ENCODE results near the gene NLRP6. TPM values are rescaled to one million over a fixed set of nuclear protein-coding genes. Genes with fewer than 3 reads are reported as not detected.

NLRP6 gene
- total RNA-seq, 1 experiment from 2014 or later, result not detected

DNA sequence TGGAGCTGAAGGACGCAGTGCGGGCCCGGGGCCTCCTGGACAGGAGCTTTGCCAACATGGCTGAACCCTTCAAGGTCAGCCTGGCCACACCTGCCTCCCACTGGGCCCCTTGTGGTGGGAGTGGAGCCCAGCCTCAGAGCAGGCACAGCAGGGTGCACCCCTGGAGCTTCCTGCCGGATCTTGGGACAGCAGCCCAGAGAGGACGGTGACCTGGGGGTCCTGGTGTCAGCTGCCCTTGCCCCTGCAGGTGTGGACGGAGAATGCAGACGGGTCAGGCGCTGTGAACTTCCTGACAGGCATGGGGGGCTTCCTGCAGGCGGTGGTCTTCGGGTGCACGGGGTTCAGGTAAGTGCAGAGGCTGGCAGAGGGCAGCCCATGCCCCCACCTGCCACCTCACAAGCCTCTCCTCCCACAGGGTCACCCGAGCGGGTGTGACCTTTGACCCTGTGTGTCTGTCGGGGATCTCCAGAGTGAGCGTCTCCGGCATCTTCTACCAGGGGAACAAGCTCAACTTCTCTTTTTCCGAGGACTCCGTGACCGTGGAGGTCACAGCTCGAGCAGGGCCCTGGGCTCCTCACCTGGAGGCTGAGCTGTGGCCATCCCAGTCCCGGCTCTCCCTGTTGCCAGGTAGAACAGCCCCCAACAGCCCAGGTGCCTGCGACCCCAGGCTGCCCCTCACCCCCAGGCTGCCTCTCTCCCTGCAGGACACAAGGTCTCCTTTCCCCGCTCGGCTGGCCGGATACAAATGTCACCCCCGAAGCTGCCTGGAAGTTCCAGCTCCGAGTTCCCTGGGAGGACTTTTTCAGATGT lies 15.8 kb downstream of the NLRP6 start:
- no peak for DNase-seq (ENCODE audit: low read depth)

DNA sequence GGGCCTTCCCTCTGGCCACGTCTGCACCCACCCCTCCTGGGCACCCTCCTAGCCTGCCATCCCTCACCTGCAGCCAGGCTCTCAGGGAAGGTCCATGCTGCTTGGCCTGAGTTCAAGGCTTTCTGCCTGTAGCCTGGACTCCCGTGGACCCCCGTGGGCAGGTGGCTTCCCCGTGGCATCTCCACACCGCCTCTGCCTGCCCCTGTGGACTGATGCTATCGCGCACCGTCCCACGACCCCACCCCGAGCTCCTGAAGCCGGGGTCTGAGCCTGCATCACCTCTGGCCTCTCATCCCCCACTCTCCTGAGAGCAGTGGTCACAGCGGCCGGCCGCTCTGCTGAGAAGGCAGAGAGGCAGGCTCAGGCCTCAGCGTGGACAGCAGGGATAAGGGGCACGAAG lies 16.6 kb downstream of the NLRP6 start:
- DNase-seq (ENCODE audit: low read depth), result no peak

DNA sequence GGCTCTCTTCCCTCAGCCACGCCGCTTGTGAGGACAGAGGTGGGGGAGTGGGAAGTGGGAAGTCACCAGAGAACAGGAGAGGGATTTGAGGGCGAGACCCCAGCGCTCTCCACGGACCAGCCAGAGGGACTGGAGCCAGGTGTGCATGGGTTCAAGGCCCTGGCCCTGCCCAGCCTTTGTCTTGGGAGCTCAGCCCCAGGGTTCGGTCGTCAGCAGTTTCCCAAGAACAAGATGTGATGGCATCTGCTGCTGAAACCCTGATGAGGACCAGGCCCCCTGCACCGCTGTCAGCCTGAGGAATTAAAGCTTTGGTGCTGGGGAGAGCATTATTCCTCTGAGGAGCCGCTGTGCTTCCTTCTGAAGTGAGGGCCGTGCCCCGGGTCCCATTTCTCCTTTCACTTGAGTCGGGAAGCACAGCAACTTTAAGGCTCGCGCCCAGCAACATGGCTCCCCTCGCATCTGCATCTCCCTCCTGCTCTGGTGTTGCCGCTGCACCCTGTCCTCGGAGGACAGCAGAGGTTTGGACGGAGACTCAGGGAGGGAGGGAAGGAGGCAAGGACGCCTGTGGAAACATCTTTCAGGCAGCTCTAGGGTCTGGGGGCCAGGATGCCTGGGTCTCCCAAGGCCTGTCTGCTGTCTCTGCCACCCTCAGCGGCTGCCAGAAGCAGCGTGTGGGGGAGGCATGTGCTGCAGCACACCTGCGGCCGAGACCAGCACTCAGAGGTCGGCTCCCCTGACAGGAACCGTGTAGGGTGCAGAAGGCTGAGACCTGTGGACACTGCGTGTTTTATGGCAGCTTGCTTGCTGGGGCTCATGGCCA lies 17.4 kb downstream of the NLRP6 start:
- no peak for DNase-seq (ENCODE audit: low read depth)

DNA sequence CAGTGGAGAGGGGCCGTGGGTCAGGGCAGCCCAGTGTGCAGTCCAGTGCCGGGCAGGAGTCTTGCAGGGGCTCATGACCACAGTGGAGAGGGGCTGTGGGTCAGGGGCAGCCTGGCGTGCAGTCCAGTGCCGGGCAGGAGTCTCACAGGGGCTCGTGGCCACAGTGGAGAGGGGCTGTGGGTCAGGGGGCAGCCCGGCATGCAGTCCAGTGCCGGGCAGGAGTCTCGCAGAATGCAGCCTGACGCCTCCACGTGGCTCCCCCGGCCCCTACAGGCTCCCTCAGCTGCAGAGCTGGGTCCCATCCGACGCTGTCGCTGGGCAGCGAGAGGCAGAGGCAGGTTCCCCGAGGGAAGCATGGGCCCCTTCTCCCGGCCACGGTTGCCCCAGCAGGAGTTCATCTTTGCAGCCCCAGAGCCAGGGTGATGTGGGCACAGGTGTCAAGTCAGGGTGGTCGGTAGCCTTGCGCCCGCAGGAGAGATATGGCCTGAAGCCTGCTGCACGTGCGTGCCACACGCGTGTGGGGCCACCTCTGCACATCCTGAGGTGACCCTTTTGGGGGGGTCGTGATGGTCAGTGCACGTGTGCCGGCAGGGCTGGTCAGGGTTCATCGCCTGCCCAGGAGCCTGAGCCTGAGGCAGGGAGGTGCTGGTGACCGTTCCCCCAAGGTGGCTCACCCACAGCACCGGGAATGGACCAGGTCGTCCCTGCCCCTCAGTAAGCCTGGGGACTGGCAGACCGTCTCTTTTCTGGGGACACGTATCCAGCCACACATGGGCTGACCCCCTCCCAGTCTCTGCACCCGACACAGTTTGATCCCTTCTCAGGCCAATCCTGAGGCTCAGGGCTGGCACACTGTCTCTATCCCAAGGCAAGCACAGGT lies 18.2 kb downstream of the NLRP6 start:
- DNase-seq (ENCODE audit: low read depth), result no peak

DNA sequence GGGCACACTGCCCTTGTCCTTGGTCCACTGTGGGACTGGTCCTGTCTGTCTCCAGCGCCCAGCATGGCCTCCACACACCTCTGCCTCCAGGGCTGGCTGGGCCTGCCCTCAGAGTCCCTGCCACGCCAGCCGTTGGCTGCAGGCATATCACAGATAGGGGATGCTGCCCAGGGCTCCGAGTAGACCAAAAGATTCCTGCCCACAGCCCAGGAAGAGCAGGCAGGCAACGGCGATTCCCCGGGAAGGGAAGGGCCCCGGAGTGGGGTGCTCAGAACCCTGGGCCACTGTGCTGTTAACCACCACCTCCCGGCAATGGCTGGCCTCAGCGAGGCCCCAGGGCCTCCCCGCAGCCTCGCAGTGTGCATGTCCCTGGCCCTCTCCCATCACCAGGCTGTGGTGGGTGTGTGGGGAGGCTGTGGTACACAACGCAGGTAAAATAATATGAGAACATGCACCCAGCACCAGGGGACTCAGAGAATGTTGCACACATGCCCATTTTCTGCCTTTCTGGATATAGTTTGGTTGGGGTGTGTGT lies 18.9 kb downstream of the NLRP6 start:
- no peak for DNase-seq (ENCODE audit: low read depth)

DNA sequence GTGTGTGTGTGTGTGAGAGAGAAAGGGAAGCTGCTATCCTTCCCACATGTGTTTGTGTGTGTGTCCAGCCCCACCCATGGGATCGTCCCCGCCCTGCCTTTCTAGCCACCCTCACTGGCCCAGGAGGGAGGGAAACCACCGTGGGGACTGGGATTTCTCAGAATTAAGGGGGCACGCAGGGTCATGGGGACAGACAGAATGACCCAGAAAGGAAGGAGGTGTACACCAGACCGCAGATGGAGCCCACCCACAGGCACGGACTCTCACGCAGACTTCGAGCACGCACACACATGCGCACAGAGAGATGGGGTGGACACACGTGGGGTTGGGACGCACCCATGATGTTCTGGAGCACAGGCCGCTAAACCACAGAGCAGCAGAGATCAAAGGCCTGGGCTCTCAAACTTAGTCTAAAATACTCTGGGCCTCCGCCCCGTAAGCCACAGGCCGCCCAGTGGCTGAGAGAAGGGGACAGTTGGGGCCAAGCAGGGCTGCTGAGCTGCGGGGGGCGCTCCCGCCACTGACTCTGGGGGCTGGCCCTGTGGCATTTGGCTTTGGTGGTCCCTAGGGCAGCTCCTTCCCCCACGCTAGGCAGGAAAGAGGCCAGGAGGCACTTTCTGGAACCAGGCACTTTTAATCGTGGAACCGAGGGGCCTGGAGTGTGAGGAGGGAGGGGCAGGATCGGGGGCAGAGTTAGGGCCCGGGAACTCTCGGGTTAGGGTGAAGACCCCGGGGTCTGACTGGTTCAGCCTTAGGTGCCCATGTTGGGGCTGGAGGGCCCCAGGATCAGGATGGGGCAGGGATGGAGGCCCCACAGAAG lies 19.6 kb downstream of the NLRP6 start:
- DNase-seq (ENCODE audit: low read depth), result no peak

DNA sequence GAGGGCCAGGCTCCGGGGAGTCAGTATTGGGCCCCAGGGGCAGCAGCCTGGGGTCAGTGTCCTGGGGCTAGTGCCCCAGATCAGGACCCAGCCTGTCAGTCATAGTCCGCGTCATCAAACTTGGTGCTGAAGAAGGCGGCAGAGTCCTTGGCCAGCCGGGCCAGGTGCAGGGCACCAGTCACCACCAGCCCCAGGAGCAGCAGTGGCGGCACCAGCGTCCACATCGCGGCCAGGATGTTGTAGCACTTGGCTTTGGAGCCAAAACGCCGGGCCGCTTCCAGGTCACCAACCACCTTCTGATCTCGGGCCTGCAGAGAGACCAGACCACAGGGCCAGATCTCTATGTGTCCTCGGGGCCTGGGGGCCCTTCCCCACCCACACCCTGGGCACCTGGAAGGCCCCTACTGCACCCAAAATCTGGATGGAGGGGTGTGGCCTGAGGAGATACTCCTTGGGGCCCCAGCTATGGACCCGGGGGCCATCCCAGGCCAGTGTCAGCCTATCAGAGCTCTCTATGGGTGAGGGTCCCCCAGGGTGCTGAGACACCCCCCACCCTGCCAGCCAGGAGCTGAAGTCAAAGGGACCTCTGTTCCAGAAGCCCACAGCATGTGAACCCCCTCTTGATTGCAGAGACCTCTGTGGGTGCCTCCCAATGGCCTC lies 20.3 kb downstream of the NLRP6 start:
- DNase-seq (ENCODE audit: low read depth), result no peak

DNA sequence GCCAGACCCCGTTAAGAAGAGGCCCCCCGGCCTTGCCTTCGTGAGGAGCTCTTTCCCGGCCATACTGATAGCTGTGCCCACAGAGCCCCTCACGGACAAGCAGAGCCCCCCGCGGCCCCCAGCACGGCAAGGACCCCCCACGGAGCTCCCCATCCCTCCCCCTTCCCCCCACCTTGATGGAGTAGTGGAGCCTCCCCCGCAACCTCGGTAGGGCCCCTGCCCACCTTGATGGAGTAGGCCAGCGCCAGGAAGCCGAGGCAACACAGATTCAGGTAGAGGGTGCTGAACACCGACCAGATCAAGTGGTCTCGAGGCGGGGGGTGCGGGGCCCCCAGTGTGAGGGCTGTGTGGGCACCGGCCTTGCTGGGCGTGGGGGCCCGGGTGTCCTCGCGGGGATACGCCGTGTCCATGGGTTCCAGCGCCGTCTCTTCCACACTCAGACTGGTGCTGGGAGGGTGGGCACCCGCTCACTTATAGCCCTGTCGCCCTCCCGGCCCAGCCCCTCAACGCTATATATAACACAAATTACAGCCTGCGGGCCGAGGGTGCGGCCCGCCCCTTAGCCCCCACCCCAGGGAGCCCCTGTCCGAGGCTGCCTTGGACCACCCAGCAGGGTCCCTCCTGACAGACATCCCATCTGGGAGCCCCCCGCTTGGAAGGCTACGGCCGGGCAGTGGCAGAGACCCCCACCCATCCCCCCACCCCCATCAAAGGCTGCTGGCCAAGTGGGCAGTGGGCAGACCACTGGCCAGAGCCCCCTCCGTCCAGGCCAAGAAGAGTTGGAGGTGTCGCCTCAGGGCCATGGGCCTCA lies 21.1 kb downstream of the NLRP6 start, which contains the start of gene IFITM5:
TSS of gene IFITM5 (minus strand) at position 446 of the 811 bp plus-strand sequence. CDS start at position 410, 36 bp downstream.
- DNase-seq (ENCODE audit: low read depth), result no peak

DNA sequence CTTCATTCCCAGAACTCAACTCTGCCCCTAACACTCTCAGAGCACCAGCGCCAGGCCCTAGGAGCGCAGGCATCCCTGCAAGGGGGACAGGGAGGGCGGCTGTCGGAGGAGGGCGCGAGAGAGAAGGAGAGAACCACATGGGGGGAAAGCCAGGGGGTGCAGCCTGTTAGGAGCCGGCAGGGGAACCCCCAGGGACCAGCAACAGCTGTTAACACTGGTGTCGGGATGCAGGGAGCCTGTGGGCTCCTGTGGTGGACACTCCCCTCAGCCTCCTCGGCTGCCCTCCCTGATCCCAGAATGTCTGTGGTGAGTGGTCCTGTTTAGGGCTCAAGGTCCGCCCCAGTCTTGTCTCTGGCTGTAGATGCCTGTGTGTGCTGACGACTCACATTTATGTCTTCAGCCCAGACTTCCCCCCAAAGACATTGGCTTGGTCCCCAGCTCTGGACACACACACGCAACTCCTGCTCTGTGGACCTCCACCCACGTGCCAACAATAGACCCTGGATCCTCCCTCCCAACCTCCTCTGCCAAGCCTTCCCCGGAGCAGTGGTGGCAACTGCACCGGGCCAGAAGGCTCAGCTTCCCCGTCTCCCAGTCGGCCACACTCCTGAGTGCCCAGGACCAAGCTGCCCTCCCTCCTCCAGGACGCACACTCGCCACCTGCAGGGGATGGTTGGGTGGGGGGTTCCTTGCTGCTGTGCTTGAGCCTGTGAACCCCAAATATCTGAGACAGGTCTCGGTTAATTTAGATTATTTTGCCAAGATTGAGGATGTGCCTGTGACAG lies 21.9 kb downstream of the NLRP6 start:
- DNase-seq (ENCODE audit: low read depth), result no peak

DNA sequence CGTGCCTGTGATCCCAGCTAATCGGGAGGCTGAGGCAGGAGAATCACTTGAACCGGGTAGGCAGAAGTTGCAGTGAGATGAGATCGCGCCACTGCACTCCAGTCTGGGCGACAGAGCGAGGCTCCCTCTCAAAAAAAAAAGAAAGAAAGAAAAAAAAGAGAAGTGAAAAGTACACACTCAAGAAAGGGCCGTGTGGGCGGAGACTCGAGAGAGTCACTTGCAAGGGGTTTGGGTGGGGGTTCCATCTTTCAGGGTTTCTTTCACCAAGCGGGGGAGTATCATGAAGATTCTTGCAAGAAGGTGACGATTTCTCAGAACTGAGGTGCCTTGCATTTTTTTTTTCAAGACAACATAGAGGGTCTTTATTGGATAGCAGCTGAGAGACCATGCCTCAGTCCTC lies 25.2 kb downstream of the NLRP6 start:
- no peak for DNase-seq (ENCODE audit: low read depth)

DNA sequence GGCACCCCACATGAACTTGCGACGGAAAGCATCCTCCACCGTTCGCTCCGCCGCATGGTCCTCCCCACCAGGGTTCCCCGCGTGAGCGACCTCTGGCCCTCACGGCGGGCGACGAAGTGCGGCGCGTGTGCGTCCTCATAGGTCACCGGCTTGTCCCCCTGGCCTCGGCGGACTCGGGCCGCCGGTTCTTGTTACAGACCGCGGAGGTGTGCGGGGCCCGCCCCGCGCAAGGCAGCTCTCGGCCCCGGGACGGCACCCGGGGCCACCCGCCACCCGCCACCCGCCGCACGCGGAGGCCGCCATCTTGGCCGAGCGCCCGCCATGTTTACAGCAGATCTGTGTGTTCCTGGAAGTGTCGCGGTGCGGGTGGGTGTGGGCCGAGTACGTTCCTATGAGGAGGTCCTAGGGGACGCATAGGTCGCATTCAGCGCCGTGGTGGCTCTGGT lies 25.9 kb downstream of the NLRP6 start:
- DNase-seq (ENCODE audit: low read depth), result no peak

DNA sequence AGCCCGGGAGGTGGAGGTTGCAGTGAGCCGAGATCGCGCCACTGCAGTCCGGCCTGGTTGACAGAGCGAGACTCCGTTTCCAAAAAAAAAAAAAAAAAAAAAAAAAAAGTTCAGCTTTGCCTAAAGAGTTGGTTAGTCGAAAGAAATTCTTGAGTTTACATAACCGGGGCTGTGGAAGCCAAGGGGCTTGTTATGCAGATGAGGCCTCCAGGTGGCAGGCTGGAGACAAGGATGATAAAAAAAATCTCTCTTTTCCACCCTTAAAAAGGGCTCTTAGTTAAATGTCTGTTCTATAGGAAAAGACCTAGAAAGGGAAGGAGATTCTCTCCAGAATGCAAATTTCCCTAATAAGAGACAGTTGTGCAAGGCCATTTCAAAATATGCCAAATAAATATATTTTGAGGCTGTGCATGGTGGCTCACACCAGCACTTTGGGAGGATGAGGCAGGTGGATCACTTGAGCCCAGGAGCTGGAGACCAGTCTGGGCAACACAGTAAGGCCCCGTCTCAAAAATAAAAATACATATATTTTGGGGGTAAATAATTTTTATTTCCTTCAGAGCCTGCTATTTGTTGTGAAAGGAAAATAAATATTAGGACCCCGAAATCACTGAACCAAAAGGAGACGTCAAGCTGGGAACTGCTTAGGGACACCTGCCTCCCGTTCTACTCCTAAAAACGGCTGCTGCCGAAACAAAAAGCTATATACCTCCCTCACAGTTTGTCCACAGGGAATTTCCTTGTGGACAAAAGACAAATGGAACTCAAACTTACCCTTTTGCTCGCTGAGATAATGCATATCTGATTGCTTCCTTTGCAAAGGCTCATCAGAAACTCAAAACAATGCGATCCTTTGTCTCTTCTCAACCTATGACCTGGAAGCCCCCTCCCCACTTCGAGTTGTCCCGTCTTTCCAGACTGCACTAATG lies 27.0 kb downstream of the NLRP6 start:
- DNase-seq (ENCODE audit: low read depth), result peak; percentile 69

DNA sequence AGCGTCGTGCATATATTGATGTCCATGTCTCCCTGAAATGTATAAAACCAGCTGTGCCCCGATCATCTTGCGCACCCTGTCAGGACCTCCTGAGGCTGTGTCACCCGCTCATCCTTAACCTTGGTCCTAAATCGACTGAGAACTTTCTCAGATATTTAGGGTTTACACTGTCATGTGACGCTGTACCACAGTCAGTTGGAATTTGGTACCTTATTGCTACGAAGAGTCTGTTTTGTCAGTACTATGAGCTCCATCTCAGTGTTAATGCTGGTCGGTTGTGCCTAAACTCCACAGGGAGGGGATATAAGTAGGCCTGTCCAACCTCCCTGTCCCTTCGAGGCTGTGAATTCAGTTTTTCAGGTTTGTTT lies 27.6 kb downstream of the NLRP6 start:
- no peak for DNase-seq (ENCODE audit: low read depth)

DNA sequence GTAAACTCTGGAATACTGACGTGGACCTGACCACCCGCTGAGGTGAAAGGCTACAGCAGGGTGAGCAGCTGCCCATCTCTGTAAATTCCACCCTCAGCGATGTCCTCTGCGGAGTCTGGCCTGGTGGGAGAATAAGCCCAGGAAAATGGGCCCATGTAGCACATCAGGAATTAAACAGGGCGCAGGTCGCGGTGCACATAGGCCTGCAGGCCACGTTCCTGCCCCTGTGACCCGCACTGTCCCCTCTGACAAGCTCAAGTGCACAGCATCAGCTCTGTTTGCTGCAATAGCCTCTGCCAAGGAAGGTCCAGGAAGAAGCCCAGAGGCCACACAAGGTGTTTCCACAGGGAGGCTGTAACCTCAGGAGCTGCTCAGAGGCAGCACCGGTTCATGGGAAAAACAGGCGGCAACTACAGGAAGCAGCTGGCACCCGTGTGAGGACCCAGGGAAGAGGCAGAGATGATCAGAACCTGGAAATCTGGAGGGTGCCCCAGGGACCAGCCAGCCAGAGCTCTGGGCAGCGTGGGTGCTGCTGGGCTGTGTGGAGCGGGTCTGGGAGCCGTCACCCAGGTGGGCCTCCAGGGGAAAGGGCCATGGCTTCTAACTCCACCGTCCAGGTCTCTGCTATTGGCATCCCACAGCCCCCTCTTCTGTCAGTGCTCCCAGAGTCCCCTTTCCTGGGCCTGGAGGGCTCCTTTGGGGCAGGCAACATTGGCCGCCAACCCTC lies 28.6 kb downstream of the NLRP6 start:
- no peak for DNase-seq (ENCODE audit: low read depth)

DNA sequence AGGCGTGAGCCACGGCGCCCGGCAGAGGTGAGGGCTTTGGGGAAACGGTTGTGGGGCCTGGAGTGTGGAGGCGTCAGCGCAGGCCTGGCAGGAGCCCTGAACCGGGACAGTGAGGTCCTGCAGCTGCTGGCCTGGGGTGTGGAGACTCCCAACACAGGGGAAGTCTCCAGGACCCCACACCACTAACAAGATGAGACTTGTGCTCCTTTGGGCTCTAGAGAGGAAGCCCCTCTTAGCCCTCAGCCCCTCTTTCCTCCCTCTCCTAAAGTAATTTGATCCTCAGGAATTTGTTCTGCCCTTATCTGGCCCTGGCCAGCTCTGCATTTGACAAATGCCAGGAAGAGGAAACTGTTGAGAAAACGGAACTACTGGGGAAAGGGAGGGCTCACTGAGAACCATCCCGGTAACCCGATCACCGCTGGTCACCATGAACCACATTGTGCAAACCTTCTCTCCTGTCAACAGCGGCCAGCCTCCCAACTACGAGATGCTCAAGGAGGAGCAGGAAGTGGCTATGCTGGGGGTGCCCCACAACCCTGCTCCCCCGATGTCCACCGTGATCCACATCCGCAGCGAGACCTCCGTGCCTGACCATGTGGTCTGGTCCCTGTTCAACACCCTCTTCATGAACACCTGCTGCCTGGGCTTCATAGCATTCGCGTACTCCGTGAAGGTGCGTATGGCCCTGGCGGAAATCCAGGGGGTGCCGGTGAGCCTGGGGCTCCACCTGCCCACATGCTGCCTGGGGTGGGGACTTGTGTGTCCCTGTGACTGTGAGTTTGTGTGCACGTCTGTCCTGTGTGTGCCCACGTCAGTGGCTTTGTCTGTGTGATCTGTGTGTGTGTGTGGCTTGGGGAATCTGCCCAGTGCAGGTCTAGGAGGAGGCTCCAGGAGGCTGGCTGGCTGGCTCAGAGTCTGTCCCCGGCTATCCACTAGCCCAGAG lies 29.8 kb downstream of the NLRP6 start, which contains the start of gene IFITM2:
TSS of gene IFITM2 (plus strand) at position 51 of the 943 bp plus-strand sequence. CDS start at position 428, 377 bp downstream.
- DNase-seq (ENCODE audit: low read depth), result peak; percentile 85
